GM15510 (cell line): ENCODE measurements around the gene NOL11.

Experiments used
- POLR2A ChIP-seq: IDR thresholded peaks from 3 replicates; pipeline ENCODE4 v1.6.1; 2011; ENCODE audit warnings: borderline replicate concordance; ENCODE audit not compliant: insufficient read length; ENCODE audit errors: extremely low read depth

NOL11 gene

GRCh38 chr17:67696347-67696746, 21.4 kb upstream of the NOL11 start:
- TF ChIP-seq POLR2A, result no peak

- no peak for TF ChIP-seq POLR2A
Measured at GRCh38 chr17:67696853-67697498, 20.8 kb upstream of the NOL11 start.

GRCh38 chr17:67700037-67700724, 17.6 kb upstream of the NOL11 start:
- TF ChIP-seq POLR2A, result no peak

GRCh38 chr17:67700725-67701119, 17.0 kb upstream of the NOL11 start:
- no peak for TF ChIP-seq POLR2A

DNA sequence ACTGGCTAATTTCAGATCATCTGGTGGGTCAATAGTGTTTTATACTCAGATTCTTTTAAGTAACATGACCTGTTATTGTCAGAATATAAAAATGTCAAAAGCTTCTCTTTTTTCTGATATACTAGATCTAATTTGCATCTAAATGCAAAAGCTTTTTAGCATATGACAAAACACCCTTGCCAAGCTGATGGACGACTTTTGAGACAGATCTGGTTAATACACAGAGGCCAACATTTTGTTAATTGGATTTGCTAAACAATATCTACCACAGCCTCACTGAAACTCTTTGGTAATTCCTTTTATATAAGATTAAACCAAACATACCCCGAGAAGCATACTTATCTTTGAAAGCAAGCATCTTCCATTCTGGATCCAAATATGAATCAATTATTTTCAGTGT, 10.3 kb upstream of the NOL11 start:
- TF ChIP-seq POLR2A, result no peak

- no peak for TF ChIP-seq POLR2A
Measured at GRCh38 chr17:67708378-67708777, 9.4 kb upstream of the NOL11 start.

DNA sequence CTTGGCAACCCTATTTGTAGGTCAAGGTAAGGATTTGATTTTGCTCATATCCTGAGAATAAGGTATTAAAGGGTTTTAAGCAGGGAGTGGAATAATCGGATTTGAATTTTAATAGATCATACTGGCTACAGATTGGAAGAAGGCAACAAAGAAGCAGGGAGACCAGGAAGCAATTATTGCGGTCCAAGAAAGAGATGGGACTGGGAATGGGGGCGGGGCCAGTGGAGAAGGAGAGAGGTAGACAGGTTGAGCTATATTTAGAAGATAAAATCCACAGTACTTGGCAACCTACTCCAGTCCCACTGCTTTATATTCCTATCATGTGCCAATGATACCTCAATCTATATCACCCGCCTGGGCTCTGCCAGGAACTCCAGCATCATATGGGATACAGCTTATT, 5.8 kb upstream of the NOL11 start:
- no peak for TF ChIP-seq POLR2A

- no peak for TF ChIP-seq POLR2A
Measured at GRCh38 chr17:67712375-67712774, 5.4 kb upstream of the NOL11 start.

DNA sequence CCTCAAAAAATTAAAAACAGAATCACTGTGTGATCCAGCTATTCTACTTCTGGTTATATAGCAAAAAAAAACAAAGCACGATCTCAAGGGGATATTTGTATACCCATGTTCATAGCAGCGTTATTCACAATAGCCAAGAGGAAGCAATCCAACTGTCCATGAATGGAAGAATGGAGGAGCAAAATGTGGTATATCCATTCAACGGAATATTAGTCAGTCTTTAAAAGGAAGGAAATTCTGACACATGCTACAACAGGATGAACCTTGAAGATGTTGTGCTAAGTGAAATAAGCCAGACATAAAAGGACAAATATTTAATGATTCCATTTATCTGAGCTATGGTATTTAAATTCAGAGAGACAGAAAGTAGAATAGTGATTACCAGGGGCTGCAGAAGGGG, 4.6 kb upstream of the NOL11 start:
- no peak for TF ChIP-seq POLR2A

GRCh38 chr17:67716405-67716798, 1.3 kb upstream of the NOL11 start:
- no peak for TF ChIP-seq POLR2A

- TF ChIP-seq POLR2A, result no peak
Measured at GRCh38 chr17:67717192-67717623, 528 bp upstream of the NOL11 start.

DNA sequence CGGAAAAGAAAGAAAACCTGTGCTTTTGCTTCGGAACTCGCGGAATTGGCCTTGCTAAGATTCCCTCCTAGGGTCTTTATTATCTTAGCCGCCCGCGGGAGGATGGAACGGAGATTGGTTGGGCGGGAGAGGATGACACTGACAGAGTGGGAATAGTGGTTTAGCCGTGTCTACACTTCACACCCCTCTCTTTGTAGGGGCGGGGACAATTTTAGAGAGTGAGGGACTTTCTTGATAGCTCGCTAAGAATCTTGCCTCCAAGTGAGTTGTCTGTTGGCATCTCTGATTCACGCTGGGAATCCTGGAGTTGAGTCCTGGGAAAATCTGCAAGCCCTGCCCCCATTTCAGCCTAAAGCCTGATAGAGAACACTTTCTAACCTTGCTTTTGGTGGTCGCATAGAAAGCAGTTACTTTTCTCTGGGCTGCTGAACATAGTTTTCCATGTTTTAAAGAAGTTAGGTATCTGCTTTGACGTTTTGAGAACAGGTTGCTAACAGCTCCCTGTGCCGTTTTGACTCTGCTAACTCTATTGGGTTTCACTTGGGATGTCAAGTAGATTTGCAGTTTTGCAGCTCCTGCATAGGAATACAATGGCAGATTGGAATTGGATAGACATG, 697 bp downstream of the NOL11 start:
- no peak for TF ChIP-seq POLR2A

DNA sequence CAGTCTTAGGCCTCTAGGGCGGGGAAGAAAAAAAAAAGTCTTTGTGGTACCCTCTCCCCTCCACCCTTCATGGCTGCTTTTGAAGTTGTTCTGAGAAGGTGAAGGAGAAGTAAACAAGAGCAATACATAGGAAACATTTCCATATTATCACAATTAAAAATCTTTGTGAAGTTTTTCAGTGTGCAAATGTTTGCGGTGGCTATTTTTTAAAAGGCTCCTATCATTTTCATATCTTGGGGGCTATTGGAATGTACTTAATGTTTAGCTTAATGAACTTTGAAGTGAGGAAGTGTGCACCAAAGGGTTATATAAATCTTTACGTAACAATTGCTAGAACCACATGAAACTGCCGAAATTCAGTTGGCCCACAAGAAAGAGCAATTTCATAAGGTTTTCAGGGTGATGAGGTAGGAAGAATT, 7.6 kb downstream of the NOL11 start:
- TF ChIP-seq POLR2A, result no peak

DNA sequence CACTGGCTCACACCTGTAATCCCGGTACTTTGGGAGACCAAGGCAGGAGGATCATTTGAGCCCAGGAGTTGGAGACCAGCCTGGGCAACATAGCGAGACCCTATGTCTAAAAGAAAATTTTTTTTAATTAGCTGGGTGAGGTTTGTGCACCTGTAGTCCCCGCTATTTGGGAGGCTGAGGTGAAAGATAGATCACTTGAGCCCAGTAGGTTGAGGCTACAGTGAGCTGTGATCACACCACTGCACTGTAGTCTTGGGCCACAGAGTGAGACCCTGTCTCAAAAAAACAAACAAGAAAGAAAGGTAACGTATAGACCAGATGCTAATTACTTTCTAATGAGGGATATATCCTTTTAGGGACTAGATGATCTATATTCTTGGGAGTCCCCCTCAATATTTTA, 8.1 kb downstream of the NOL11 start:
- no peak for TF ChIP-seq POLR2A

- TF ChIP-seq POLR2A, result no peak
Measured at GRCh38 chr17:67729903-67730302, 12.2 kb downstream of the NOL11 start.

DNA sequence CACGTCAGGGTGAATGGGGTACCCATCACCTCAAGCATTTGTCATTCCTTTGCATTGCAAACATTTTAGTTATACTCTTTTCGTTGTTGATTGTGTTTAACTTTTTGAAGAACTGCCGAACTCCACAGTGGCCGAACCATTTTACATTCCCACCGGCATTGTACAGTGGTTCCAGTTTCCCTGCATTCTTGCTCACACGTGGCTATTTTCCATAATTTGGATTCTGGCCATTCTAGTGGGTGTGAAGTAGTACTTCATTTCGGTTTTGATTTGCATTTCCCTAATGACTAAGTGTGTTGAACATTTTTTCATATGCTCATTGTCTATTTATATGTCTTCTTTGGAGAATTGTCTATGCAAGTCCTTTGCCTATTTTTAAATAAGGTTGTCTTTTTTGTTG, 13.0 kb downstream of the NOL11 start:
- TF ChIP-seq POLR2A, result no peak

GRCh38 chr17:67733449-67733848, 15.7 kb downstream of the NOL11 start:
- no peak for TF ChIP-seq POLR2A

- TF ChIP-seq POLR2A, result no peak
Measured at GRCh38 chr17:67737145-67737544, 19.4 kb downstream of the NOL11 start.
